Stimulated activated CD8-positive, alpha-beta memory T cell treated with anti-CD3 and anti-CD28 coated beads, Interleukin-7, amount 100 ng/mL, for 4 hours (primary cell): ENCODE data around the gene PLSCR3.

Experiments used
- DNase-seq, 2 donors: peaks; one replicate each; pipeline ENCODE4 v3.0.0-alpha.2; 2020; ENCODE audit warnings: low read depth in 2 of 2

The PLSCR3 gene

DNA sequence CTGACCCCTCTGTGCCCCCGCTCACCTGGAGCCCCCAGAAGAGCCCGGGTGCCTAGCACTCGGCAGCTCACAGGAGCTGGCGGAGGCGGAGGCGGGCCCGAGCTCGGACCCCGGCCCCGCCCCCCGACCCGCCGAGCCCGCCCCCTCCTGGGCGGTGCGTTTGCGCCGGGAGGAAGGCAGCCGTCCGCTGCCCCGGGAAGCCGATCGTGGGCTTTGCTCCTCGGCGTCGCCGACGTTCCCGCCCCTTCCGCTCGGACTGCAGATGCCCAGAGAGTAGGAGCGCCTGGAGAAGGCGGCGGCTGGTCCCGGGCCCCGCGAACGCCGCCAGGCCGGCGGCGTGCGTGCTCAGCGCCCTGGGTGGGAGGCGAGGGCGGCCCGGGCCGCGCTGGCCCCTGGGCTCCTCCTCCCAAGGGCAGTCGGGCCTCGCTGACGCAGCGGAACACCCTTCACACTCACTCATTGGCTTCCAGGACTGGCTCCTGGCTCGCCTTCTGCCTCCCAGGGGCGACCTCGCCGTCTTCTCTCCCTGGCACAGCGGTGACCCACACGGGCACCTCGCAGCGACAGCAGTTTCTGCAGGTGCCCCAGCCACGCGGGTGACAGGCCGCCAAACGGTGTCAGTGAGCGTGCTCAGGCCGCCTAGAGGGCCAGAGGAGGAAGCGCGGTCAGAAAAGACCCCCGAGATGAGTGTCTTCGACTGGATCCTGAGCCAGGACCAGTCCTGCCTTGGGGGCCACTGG, at the start of gene PLSCR3:
Gene PLSCR3 (minus strand): TSS at position 74 of the 740 bp plus-strand sequence. CDS start 415 bp downstream, outside the sequence.
- peak; percentile 42 to 77 for DNase-seq

DNA sequence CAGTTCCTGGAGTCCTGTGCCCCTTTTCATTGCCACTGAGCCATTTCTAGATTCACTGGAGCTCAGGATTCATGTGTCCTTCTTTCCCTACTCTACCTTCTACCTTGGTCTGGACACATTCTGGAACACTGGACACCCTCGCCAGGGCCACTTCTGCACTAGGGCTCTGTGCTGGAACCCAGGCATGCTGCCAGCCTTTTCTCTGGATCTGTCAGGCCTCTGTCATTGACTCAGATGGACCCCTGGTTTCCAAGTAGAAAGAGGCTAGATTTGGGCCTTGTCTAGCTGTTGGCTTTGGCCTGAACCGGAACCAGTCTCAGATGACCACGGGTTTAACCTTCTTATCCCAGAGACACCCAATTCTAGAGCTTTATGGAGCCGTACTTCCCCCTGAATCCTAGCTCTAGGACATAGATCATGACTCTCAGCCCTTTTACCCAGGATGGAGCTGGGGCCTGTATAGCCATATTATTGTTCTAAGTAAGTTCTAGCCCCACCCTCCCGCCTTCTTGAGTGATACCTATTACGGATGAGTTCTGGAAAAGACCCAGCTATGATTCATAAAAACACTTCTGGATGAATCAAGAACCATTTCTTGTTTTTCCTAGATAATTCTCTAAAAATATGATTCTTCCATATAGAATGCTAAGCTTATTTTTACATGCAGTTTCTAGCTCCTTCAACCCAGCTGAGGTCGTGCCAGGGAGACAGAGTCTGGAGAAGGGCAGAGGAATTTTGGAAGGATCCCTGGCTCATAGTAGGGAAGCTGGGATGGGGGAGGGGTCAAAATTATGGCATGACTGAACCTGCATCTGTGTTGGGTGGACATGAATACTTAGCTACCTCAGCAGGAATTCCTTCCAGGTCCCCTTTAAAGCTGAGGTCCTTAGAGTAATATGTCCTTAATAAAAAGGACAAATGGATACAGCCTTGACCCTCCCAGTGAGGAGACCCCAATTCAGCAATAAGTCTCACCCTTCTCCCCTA, 49.5 kb upstream of the PLSCR3 start:
- no peak for DNase-seq

DNA sequence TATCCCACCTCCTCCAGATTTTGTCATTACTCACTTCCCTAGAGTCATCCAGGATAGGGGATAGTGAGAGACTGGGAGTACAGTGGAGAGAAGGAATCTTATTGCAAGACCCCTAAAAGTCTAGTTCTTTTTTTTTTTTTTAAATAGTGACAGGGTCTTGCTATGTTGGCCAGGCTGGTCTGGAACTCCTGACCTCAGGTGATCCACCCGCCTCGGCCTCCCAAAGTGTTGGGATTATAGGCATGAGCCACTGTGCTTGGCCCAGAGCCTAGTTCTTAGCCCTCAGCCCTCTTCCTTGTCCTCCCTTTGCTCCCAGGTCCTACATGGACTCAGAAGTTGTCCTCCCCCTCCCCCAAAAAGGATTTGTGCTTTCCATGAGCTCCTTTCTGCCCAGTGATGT, 47.8 kb upstream of the PLSCR3 start:
- no peak for DNase-seq

DNA sequence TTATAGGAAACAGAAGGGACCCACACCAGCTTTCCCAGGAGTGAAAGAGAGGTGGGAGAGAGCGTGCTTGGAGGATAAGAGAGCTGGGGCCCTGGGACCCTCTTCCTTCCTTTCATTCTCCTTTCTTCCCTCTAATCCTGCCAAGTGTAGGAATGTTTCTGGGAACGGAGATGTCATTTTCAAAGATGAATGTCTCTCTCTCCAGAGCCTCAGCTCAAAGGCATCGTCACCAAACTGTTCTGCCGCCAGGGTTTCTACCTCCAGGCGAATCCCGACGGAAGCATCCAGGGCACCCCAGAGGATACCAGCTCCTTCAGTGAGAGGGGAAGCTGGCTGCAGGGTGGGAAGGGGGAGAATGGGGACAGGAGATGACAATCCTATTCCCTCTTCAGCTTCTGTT, 46.9 kb upstream of the PLSCR3 start:
- DNase-seq = no peak

DNA sequence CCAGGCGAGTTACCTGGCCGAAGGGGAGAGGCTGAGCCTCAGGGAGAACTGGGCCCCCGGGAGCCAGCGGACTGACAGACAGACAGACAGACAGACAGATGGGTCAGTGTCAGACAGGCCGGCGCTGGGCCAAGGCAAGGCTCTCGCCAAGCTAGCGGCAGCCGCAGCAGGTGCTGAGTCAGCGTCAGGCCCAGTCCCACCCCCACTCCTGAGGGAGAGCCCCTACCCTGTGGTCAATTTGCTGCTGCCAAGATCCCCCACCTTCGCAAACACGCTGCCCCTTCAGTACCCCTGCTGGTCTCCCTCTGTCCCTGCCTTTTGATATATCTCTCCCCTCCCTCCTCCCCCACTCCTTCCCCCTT, 46.5 kb upstream of the PLSCR3 start:
- no peak for DNase-seq

DNA sequence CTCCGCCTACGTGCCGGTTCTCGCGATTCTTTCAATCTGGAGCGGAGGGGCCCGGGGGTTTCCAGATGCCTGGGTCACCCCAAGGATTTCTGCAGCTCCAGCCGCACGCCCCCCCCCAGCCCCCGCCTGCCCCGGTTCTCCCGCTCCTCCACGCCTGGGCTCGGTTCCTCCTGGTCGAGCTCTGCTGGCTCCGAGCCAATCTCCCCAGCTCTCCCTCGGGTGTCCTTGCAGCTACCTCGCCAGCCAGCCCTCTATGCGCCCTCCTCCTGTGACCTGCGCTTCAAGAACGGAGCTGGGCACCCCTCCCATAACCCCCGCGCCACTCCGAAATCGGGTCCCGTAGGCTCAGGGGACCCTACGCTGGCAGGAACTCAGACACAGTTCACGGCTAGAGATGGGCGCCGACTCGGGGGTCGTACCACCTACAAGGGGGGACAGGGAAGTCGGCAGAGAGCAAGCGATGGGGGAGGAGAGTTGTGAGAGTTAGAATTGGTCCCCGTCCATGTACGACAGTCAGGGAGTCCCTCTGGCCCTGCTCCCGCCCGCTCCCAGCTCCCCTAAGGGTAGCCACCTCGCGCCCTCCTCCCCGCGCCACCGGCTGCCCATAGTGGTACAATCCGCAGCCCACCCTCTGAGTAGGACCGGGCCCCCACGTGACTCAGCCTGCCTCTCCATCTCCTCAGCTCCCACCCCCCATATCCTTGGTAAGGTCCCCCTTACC, 45.9 kb upstream of the PLSCR3 start:
- DNase-seq = no peak

DNA sequence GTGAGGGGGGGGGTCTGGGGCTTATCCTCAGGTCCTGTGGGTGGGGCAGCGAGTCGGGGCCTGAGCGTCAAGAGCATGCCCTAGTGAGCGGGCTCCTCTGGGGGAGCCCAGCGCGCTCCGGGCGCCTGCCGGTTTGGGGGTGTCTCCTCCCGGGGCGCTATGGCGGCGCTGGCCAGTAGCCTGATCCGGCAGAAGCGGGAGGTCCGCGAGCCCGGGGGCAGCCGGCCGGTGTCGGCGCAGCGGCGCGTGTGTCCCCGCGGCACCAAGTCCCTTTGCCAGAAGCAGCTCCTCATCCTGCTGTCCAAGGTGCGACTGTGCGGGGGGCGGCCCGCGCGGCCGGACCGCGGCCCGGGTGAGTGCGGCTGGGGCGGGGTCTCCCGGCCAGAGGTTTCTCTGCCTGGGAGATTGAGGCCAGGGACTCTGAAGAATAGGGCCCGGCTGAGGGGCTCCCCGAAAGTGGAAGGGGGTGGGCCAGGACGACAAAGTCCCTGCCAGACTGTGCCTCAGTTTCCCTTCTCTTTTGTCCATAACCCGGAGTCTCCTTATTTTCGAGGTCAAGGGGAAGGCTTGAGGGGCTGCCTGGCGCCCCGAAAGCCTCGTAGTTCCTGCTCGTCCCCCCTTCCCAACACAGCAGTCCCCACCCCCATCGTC, 45.3 kb upstream of the PLSCR3 start, which contains the start of gene FGF11:
Gene FGF11 (plus strand): TSS at position 51 of the 651 bp plus-strand sequence. CDS start 109 bp downstream, at position 160.
- DNase-seq = no peak

DNA sequence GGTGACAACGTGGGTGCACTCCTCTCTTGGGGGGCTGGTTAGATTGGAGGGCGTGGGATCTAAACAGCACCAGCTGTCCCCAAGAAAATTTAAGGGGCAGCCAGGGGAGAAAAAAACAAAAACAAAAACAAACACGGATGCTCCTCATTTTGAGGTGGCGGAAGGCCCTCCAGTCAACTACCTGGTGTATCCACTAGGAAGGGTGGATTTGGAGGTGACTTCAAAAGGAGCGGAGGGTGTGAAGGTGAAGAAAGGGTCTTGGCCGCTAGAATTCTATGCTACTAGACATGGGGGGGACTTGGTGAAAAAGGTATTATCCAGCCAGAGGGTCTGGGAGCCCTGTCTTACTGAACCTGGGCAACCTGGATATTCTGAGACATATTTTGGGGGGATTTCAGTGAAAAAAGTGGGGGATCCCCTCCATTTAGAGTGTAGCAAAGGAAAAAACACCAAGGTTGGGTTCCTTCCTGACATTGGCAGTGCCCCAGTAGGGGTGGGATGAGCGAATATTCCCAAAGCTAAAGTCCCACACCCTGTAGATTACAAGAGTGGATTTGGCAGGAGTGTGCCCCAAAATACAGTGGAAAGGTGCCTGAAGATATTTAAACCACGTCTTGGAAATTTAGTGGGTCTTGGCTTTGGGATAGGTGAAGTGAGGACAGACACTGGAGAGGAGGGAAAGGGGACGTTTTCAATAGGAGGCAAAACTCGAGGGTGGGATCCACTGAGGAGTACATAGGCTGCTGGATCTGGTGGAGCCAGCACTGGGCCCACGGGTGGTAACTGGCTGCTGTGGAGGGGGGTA, 44.5 kb upstream of the PLSCR3 start:
- DNase-seq = no peak

DNA sequence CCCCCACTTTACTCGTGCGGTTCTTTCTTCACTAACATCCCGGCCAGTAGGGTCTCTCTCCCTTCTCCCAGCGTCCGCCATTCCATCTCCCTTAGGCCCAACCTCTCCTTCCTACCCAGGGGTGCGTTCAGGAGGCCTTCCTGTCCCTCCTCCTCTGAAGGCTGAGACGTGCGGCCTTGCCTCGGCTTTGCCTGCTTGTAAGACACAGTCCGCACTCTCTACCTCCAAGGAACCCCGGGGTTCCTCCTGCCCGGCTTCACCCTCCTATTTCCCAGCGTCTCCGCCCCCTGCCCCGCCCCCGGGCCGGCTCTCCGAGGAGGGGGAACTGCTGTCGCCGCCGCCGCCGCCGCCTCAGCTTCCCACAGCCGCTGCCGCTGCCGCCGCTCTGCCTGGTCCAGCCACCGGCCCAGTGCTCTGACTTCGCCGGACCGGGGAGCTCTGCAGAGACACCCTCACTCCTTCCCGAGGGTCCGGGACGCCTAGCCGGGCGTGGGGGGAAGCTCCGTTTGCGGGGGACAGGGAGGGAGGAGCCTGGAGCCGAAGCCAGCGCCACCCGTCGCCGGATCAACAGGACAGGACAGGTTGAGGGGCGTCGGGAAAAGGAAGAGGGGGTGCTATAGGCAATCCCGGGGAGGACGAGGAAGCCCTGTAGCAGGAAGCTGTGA, 43.8 kb upstream of the PLSCR3 start:
- peak in 1 of 2 donors; percentile 52 for DNase-seq

DNA sequence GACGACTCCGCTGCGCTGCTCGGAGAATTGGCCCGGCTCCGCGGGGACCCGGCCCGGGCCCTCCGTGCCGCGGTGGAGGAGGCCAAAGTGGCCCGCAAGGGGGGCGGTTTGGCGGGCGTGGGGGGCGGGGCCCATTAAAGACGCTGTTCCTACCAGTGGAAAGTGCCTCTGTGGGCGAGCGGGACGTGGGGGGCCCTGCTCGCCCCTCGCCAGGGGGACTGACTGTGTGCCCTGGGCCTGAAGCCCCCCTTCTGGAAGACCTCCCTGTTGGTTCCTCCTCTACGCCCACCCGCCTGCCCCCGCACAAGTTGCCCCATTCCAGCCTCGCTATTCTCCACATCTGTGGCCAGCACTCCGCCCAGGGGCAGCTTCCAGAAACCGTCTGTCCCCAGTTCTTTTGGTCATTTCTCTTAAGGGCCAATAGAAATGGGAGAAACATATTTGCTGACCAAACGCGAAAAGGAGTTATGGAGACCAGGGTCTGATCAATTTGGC, 43.1 kb upstream of the PLSCR3 start:
- DNase-seq = no peak

DNA sequence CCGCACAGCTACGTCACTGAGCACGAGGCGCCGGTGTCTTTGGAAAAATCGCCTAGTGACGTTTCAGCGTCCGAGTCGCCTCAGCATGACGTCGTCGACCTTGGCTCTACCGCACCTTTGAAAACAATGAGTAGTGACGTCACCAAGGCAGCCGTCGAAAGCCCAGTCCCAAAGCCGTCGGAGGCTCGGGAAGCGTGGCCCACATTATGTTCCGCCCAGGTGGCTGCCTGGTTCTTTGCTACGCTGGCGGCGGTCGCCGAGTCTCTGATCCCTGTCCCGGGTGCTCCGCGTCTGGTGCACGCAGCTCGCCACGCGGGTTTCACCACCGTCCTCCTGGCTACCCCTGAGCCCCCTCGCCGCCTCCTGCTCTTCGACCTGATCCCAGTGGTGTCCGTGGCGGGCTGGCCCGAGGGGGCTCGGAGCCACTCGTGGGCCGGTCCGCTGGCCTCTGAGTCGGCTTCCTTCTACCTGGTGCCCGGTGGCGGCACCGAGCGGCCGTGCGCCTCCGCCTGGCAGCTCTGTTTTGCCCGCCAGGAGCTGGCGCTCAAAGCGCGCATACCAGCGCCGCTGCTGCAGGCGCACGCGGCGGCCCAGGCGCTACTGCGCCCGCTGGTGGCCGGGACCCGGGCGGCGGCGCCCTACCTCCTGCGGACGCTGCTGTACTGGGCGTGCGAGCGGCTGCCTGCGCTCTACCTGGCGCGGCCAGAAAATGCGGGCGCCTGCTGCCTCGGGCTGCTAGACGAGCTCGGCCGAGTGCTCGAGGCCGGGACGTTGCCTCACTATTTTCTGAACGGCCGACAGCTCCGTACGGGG, 42.4 kb upstream of the PLSCR3 start:
- peak; percentile 43 to 77 for DNase-seq

DNA sequence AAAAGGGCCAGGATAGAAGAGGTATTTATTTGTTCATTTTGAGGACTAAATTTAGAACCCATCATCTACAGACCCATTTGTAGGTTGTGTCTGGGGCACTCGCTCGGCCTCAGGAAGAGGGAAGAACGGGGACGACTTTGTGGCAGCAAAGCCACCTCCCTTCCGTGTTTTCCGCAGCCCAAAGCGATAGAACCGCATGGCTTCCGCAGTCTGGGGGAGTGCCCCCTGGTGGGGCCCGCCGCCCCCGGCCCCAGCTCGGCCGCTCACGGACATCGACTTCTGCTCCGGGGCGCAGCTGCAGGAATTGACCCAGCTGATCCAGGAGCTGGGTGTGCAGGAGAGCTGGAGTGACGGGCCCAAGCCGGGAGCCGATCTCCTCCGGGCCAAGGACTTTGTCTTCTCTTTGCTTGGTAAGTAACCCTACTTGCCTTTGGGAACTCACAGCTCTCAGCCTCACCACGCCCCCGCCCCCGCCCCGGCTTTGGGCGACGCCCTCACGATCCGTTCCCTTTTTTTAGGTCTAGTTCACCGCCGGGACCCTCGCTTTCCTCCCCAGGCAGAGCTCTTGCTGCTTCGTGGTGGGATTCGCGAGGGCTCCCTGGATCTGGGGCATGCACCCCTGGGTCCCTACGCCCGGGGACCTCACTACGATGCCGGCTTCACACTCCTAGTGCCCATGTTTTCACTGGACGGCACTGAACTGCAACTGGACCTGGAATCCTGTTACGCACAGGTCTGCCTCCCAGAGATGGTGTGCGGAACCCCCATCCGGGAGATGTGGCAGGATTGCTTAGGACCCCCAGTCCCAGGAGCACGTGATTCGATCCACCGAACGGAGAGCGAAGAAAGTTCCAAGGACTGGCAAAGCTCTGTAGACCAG, 41.6 kb upstream of the PLSCR3 start:
- peak; percentile 19 to 42 for DNase-seq

DNA sequence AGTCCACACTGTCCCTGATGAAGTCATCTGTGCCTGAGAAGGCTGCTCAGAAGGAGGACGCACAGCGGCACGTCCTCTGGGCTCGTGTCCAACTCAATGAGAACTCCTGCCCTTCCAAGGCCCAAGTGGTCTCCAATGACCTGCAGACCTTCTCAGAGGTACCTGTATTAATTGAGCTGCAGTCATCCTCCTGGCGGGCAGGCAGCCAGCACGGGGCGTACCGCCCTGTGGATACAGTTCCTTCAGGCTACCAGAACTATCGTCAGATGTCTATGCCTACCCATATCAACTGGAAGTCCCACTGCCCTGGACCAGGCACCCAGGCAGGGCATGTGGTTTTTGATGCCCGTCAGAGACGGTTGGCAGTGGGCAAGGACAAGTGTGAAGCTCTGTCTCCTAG, 38.0 kb upstream of the PLSCR3 start:
- no peak for DNase-seq

DNA sequence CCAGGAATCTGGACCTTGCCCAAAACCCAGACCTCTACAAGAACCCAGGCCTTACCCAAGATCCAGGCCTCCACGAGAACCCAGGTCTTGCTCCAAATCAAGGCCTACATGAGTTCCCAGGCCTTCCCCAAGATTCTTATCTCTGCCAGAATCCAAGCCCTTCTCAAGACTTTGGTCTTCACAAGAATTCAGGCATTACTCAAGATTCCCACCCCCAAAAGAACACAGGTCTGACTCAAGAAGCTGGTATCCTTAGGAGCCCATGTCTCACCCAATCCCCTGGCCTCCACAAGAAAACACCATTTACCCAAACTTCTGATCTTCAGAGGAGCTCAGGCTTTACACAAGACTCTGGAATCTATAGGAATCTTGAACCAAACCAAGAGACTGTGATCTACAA, 36.9 kb upstream of the PLSCR3 start:
- DNase-seq = no peak

DNA sequence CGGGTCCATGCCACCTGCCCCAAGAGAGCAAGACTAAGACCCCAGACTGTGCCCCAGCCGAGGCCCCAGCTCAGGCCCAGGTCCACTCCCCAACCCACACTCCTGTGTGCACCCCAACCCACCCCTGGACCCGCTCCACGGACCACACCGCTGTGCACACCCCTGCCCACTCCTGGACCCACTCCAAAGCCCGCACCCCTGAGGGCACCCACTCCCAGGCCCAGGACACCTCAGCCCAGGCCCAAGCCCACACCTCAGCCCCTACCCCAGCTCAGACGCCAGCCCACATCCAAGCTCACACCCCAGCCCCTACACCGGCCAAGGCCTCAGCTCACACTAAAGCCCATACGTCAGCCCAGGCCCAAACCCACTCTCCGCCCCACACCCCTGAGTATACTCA, 35.4 kb upstream of the PLSCR3 start:
- no peak for DNase-seq

DNA sequence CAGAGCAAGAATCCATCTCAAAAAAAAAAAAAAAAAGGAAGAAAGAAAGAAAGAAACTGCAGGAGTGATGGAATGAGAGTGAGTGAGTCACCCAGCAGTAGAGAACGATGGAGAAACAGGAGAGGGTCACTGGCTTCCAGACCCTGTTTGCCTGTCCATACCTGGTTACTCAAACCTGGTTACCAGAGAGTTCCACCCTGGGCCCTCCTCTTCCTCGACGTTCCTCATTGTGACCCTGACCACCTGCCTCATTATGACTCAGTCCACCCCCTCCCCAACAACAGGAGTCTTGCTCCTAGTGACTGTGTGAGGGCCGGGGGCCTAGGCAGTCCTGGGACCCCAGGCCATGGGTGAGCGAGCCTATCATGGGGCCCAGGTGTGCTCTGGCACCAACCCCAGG, 34.2 kb upstream of the PLSCR3 start, which contains the start of gene SPEM3:
Gene SPEM3 (plus strand): TSS at position 301 of the 400 bp plus-strand sequence. CDS start 46 bp downstream, at position 347.
- no peak for DNase-seq

DNA sequence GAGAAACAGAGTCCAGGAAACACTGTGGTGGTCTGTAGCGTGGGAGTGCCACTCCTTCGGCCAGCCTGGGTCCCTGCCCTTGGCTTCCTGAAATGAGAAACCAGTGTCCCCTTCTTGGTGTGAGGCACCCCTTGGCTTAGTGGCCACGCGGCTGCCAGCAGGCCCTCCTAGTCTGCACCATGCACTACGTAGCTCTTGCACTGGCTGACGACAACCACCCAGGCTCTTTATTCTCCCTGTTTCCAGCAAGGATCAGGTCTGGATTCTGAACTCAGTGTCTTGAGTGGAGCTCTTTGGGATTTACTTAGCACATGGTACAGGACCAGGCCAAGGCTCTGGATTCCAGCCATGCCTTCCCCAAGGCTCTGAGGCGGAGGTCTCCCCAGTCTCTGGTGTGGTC, 33.2 kb upstream of the PLSCR3 start:
- no peak for DNase-seq
